ENCODE results near the gene CMTM3.

Gene CMTM3

GRCh38 chr16:66649636-66650205 lies 45.2 kb downstream of the CMTM3 start:
- TF ChIP-seq TAF1 (IDR thresholded peaks at IDR 0.05; ENCODE audit: borderline replicate concordance, low read depth, low read length) = no peak
- TF ChIP-seq POLR2A (IDR thresholded peaks at IDR 0.05; ENCODE audit: low read depth, low read length) = no peak
- no peak for TF ChIP-seq POLR2AphosphoS5 (IDR thresholded peaks at IDR 0.05; ENCODE audit: low read depth, low read length)
- DNase-seq (ENCODE audit: insufficient read length) = no peak
- no peak for FAIRE-seq

- peak; percentile 60 for FAIRE-seq
- DNase-seq (ENCODE audit: insufficient read length) = peak; percentile 31
- TF ChIP-seq POLR2AphosphoS5 (IDR thresholded peaks at IDR 0.05; ENCODE audit: low read depth, low read length) (no peak), POLR2A (IDR thresholded peaks at IDR 0.05; ENCODE audit: low read depth, low read length) (no peak), TAF1 (IDR thresholded peaks at IDR 0.05; ENCODE audit: borderline replicate concordance, low read depth, low read length) (no peak)
Measured at GRCh38 chr16:66650707-66651473, 46.4 kb downstream of the CMTM3 start.

GRCh38 chr16:66651474-66651765 lies 46.9 kb downstream of the CMTM3 start:
- no peak for TF ChIP-seq POLR2AphosphoS5 (IDR thresholded peaks at IDR 0.05; ENCODE audit: low read depth, low read length)
- FAIRE-seq (no peak), DNase-seq (ENCODE audit: insufficient read length) (no peak)

- TF ChIP-seq POLR2AphosphoS5 (IDR thresholded peaks at IDR 0.05; ENCODE audit: low read depth, low read length) (no peak), POLR2A (IDR thresholded peaks at IDR 0.05; ENCODE audit: low read depth, low read length) (no peak)
- DNase-seq (ENCODE audit: insufficient read length) (no peak), FAIRE-seq (no peak)
Measured at GRCh38 chr16:66651965-66652364, 47.5 kb downstream of the CMTM3 start.

GRCh38 chr16:66652661-66653360 lies 48.3 kb downstream of the CMTM3 start:
- no peak for DNase-seq (ENCODE audit: insufficient read length)
- FAIRE-seq = no peak
- TF ChIP-seq TAF1 (IDR thresholded peaks at IDR 0.05; ENCODE audit: borderline replicate concordance, low read depth, low read length) = no peak
- no peak for TF ChIP-seq POLR2A (IDR thresholded peaks at IDR 0.05; ENCODE audit: low read depth, low read length)
- TF ChIP-seq POLR2AphosphoS5 (IDR thresholded peaks at IDR 0.05; ENCODE audit: low read depth, low read length) = no peak

GRCh38 chr16:66653581-66654350 lies 49.3 kb downstream of the CMTM3 start:
- TF ChIP-seq POLR2A (IDR thresholded peaks at IDR 0.05; ENCODE audit: low read depth, low read length) = no peak
- TF ChIP-seq TAF1 (IDR thresholded peaks at IDR 0.05; ENCODE audit: borderline replicate concordance, low read depth, low read length) = no peak
- no peak for TF ChIP-seq POLR2AphosphoS5 (IDR thresholded peaks at IDR 0.05; ENCODE audit: low read depth, low read length)

GRCh38 chr16:66656547-66656946 lies 52.0 kb downstream of the CMTM3 start:
- TF ChIP-seq POLR2A (IDR thresholded peaks at IDR 0.05; ENCODE audit: low read depth, low read length) (no peak), POLR2AphosphoS5 (IDR thresholded peaks at IDR 0.05; ENCODE audit: low read depth, low read length) (no peak), TAF1 (IDR thresholded peaks at IDR 0.05; ENCODE audit: borderline replicate concordance, low read depth, low read length) (no peak)
- DNase-seq (ENCODE audit: insufficient read length) = no peak
- no peak for FAIRE-seq

More at GRCh38 chr16:66653581-66654350, 49.3 kb downstream of the CMTM3 start:
- no peak for DNase-seq (ENCODE audit: insufficient read length)
- FAIRE-seq = no peak

GRCh38 chr16:66658143-66658859 lies 53.8 kb downstream of the CMTM3 start:
- no peak for TF ChIP-seq POLR2A (IDR thresholded peaks at IDR 0.05; ENCODE audit: low read depth, low read length)
- TF ChIP-seq POLR2AphosphoS5 (IDR thresholded peaks at IDR 0.05; ENCODE audit: low read depth, low read length) = no peak
- no peak for TF ChIP-seq TAF1 (IDR thresholded peaks at IDR 0.05; ENCODE audit: borderline replicate concordance, low read depth, low read length)
- FAIRE-seq = no peak
- no peak for DNase-seq (ENCODE audit: insufficient read length)

- FAIRE-seq (no peak), DNase-seq (ENCODE audit: insufficient read length) (no peak)
- no peak for TF ChIP-seq TAF1 (IDR thresholded peaks at IDR 0.05; ENCODE audit: borderline replicate concordance, low read depth, low read length)
- no peak for TF ChIP-seq POLR2A (IDR thresholded peaks at IDR 0.05; ENCODE audit: low read depth, low read length)
- TF ChIP-seq POLR2AphosphoS5 (IDR thresholded peaks at IDR 0.05; ENCODE audit: low read depth, low read length) = no peak
Measured at GRCh38 chr16:66658860-66659190, 54.3 kb downstream of the CMTM3 start.

GRCh38 chr16:66660422-66661209 lies 56.1 kb downstream of the CMTM3 start:
- FAIRE-seq (no peak), DNase-seq (ENCODE audit: insufficient read length) (no peak)
- TF ChIP-seq POLR2AphosphoS5 (IDR thresholded peaks at IDR 0.05; ENCODE audit: low read depth, low read length) (no peak), TAF1 (IDR thresholded peaks at IDR 0.05; ENCODE audit: borderline replicate concordance, low read depth, low read length) (no peak), POLR2A (IDR thresholded peaks at IDR 0.05; ENCODE audit: low read depth, low read length) (no peak)
